Smooth muscle cell (in vitro differentiated cells): ENCODE data around the gene DCAF6. TPM values are rescaled to one million over a fixed set of nuclear protein-coding genes. Genes with fewer than 3 reads are reported as not detected.

Source experiments
- DNase-seq: peaks from one replicate; lab custom pipeline; 2025; ENCODE audit not compliant: unreplicated experiment; lab: John Stamatoyannopoulos, UW
- H2AFZ ChIP-seq: fragments of 200-600 bp; sonication (generic); 2 replicates; pipeline ENCODE4 v1.6.0; 2016; ENCODE audit warnings: antibody characterized with exemption, low read depth, mild to moderate bottlenecking
- H3F3A ChIP-seq: fragments of 200-600 bp; sonication (generic); 2 replicates; pipeline ENCODE4 v1.6.0; 2017; ENCODE audit warnings: antibody characterized with exemption, low read depth
- H3K27ac ChIP-seq: fragments of 200-600 bp; sonication (generic); 2 replicates; pipeline ENCODE4 v1.5.1; 2016; ENCODE audit warnings: low read depth, mild to moderate bottlenecking
- H3K27me3 ChIP-seq: fragments of 200-600 bp; sonication (generic); 2 replicates; pipeline ENCODE4 v1.6.1; 2016; ENCODE audit warnings: low read depth, mild to moderate bottlenecking
- H3K36me3 ChIP-seq: fragments of 200-600 bp; sonication (generic); 2 replicates; pipeline ENCODE4 v1.5.1; 2016; ENCODE audit warnings: low read depth
- H3K4me1 ChIP-seq: fragments of 200-600 bp; sonication (generic); 2 replicates; pipeline ENCODE4 v1.5.1; 2016; ENCODE audit warnings: low read depth
- H3K4me2 ChIP-seq: fragments of 200-600 bp; sonication (generic); 2 replicates; pipeline ENCODE4 v1.6.0; 2016; ENCODE audit warnings: mild to moderate bottlenecking
- H3K4me3 ChIP-seq: fragments of 200-600 bp; sonication (generic); 2 replicates; pipeline ENCODE4 v1.5.1; 2016; ENCODE audit warnings: mild to moderate bottlenecking
- H3K79me2 ChIP-seq: fragments of 200-600 bp; sonication (generic); 2 replicates; pipeline ENCODE4 v1.6.0; 2016; ENCODE audit warnings: low read depth, mild to moderate bottlenecking
- H3K9ac ChIP-seq: fragments of 200-600 bp; sonication (generic); 2 replicates; pipeline ENCODE4 v1.6.0; 2016; ENCODE audit warnings: low read depth
- H3K9me3 ChIP-seq: fragments of 200-600 bp; sonication (generic); replicated peaks from 2 replicates; pipeline ENCODE4 v1.5.1; 2016; ENCODE audit warnings: low read depth
- H4K20me1 ChIP-seq: fragments of 200-600 bp; sonication (generic); 2 replicates; pipeline ENCODE4 v1.6.0; 2016; ENCODE audit warnings: low read depth
- CTCF ChIP-seq: fragments of 200-600 bp; sonication (generic); IDR thresholded peaks from 2 replicates; pipeline ENCODE4 v1.5.1; 2017; ENCODE audit warnings: borderline replicate concordance, mild to moderate bottlenecking, antibody characterized with exemption; ENCODE audit not compliant: insufficient read depth, poor library complexity, severe bottlenecking
- WGBS: methylation state at CpG from one replicate; pipeline ENCODE4 v1.1.7; 2016; ENCODE audit warnings: low lambda C conversion rate; 5-methylcytosine and 5-hydroxymethylcytosine counted together
- polyA plus RNA-seq: library from polyadenylated mRNA; unstranded; fragments of >200 nt; fragmentation: Nextera tagmentation; extraction: Ambion mirVana; gene quantifications from 2 replicates; pipeline ENCODE4 v1.2.1, GENCODE V29; 2016
- total RNA-seq: library from RNA; depleted of rRNA; stranded (reverse); fragments of >200 nt; gene quantifications from 2 replicates; pipeline ENCODE4 v1.2.3, GENCODE V29; 2014

The DCAF6 gene
- total and polyA plus RNA-seq, 2 experiments from 2014 or later = 27.4 to 34.9 TPM

- no peak overlapping the region for H2AFZ ChIP-seq
- peaks cover 16% of the 10 kb centered on the region for H3K36me3 ChIP-seq
- H3K79me2 ChIP-seq = peaks cover 8% of the 10 kb centered on the region
- no peak overlapping the region for H3K9ac ChIP-seq
- H3F3A ChIP-seq = no peaks in the 10 kb centered on the region
- H3K27ac ChIP-seq = no peak overlapping the region
- TF ChIP-seq CTCF = no peak
- no peak overlapping the region for H3K4me2 ChIP-seq
- no peaks in the 10 kb centered on the region for H4K20me1 ChIP-seq
- no peaks in the 10 kb centered on the region for H3K27me3 ChIP-seq
- no peaks in the 10 kb centered on the region for H3K4me1 ChIP-seq
- 81% methylated on average over 3 of the region's 3 CpGs for WGBS
- no peak overlapping the region for H3K4me3 ChIP-seq
- no peak for DNase-seq
- H3K9me3 ChIP-seq = no peaks in the 10 kb centered on the region
Measured at GRCh38 chr1:167999877-168000276, 63.4 kb downstream of the DCAF6 start.

- no peaks in the 10 kb centered on the region for H3K9me3 ChIP-seq
- no peak overlapping the region for H3K4me2 ChIP-seq
- no peak overlapping the region for H3K4me3 ChIP-seq
- no peak overlapping the region for H3K9ac ChIP-seq
- H4K20me1 ChIP-seq = no peaks in the 10 kb centered on the region
- no peak for DNase-seq
- no peak overlapping the region for H2AFZ ChIP-seq
- TF ChIP-seq CTCF = no peak
- H3K27me3 ChIP-seq = no peaks in the 10 kb centered on the region
- 77% methylated on average over 3 of the region's 3 CpGs for WGBS
- H3F3A ChIP-seq = no peaks in the 10 kb centered on the region
- H3K79me2 ChIP-seq = peaks cover 8% of the 10 kb centered on the region
- H3K27ac ChIP-seq = no peak overlapping the region
- H3K36me3 ChIP-seq = peaks cover 18% of the 10 kb centered on the region
- H3K4me1 ChIP-seq = no peaks in the 10 kb centered on the region
Measured at GRCh38 chr1:168000656-168001055, 64.2 kb downstream of the DCAF6 start.

- H3K27me3 ChIP-seq = no peaks in the 10 kb centered on the region
- H3F3A ChIP-seq = no peaks in the 10 kb centered on the region
- DNase-seq = no peak
- H3K36me3 ChIP-seq = peaks cover 18% of the 10 kb centered on the region
- no peak overlapping the region for H3K27ac ChIP-seq
- no peak overlapping the region for H3K4me2 ChIP-seq
- H4K20me1 ChIP-seq = no peaks in the 10 kb centered on the region
- H3K4me3 ChIP-seq = no peak overlapping the region
- WGBS = 95% methylated on average over 1 of the region's 1 CpG
- no peak for TF ChIP-seq CTCF
- H3K9me3 ChIP-seq = no peaks in the 10 kb centered on the region
- no peak overlapping the region for H2AFZ ChIP-seq
- no peak overlapping the region for H3K9ac ChIP-seq
- H3K79me2 ChIP-seq = peaks cover 8% of the 10 kb centered on the region
- H3K4me1 ChIP-seq = no peaks in the 10 kb centered on the region
Measured at GRCh38 chr1:168001213-168001612, 64.7 kb downstream of the DCAF6 start.

GRCh38 chr1:168004531-168004930, 68.0 kb downstream of the DCAF6 start:
- H3K27me3 ChIP-seq = no peaks in the 10 kb centered on the region
- H3K9me3 ChIP-seq = no peaks in the 10 kb centered on the region

More at GRCh38 chr1:168004531-168004930, 68.0 kb downstream of the DCAF6 start:
- H3K4me1 ChIP-seq = no peaks in the 10 kb centered on the region
- no peak overlapping the region for H2AFZ ChIP-seq
- TF ChIP-seq CTCF = no peak
- H3F3A ChIP-seq = no peaks in the 10 kb centered on the region
- peaks cover 18% of the 10 kb centered on the region for H3K36me3 ChIP-seq
- H3K4me2 ChIP-seq = no peak overlapping the region
- peaks cover 8% of the 10 kb centered on the region for H3K79me2 ChIP-seq
- no peak overlapping the region for H3K9ac ChIP-seq
- WGBS = 78% methylated on average over 2 of the region's 2 CpGs
- no peak for DNase-seq
- no peak overlapping the region for H3K4me3 ChIP-seq
- no peaks in the 10 kb centered on the region for H4K20me1 ChIP-seq
- H3K27ac ChIP-seq = no peak overlapping the region
